Activated CD4-positive, alpha-beta T cell treated with anti-CD3 and anti-CD28 coated beads for 36 hours (primary cell): ENCODE measurements around the gene CFAP73. TPM values are rescaled to one million over a fixed set of nuclear protein-coding genes. Genes with fewer than 3 reads are reported as not detected.

Experiments used
- ATAC-seq: fragments of 200-7000 bp; cut with Tn5 transposase; one replicate; pipeline ENCODE4 v1.10.0; 2021; ENCODE audit warnings: mild to moderate bottlenecking, moderate library complexity
- CTCF ChIA-PET: fragments of 350-600 bp; sonication (Branson Sonifier 250); formaldehyde crosslinking; loops from one replicate; lab custom pipeline; 2021; ENCODE audit warnings: antibody characterized with exemption; lab: Charles Lee
- POLR2A ChIA-PET: fragments of 350-600 bp; sonication (Branson Sonifier 250); formaldehyde crosslinking; loops from one replicate; lab custom pipeline; 2021; ENCODE audit warnings: antibody characterized with exemption, inconsistent platforms; lab: Charles Lee
- DNase-seq: peaks from one replicate; pipeline ENCODE4 v3.0.0-alpha.2; 2020
- H3K27ac Mint-ChIP-seq: one replicate; pipeline ENCODE4 v1.8.0; 2021; ENCODE audit warnings: mixed read lengths
- H3K27me3 Mint-ChIP-seq: one replicate; pipeline ENCODE4 v1.8.0; 2021; ENCODE audit warnings: mixed read lengths
- H3K36me3 Mint-ChIP-seq: one replicate; pipeline ENCODE4 v1.8.0; 2021; ENCODE audit warnings: low read depth, mixed read lengths
- H3K4me1 Mint-ChIP-seq: one replicate; pipeline ENCODE4 v1.8.0; 2021; ENCODE audit warnings: mixed read lengths
- H3K4me3 Mint-ChIP-seq: one replicate; pipeline ENCODE4 v1.8.0; 2021; ENCODE audit warnings: mild to moderate bottlenecking, moderate library complexity, mixed read lengths
- H3K9me3 Mint-ChIP-seq: one replicate; pipeline ENCODE4 v1.8.0; 2021; ENCODE audit warnings: low read depth, mixed read lengths
- intact Hi-C, 2 experiments: fragments of 100-400 bp; cut with DNase I in 1 of 2; cut with micrococcal nuclease in 1 of 2; formaldehyde crosslinking; loops; one replicate each; pipeline versions ENCODE4 v1.14.2 to v1.15.1; 2022 to 2024; cut with DNase I, micrococcal nuclease
- total RNA-seq, 2 experiments: library from RNA; stranded (reverse); gene quantifications; one replicate each; pipeline ENCODE4 v1.2.3, GENCODE V29; 2021

The CFAP73 gene
- total RNA-seq, 2 experiments from 2014 or later = 0.86 to 1.1 TPM

GRCh38 chr12:113143959-113144358 is 5.6 kb upstream of the CFAP73 start:
- Mint-ChIP-seq H3K27ac (no peak overlapping the region), H3K4me3 (no peak overlapping the region), H3K9me3 (no peaks in the 10 kb centered on the region), H3K27me3 (no peaks in the 10 kb centered on the region), H3K36me3 (no peaks in the 10 kb centered on the region), H3K4me1 (peaks cover 7% of the 10 kb centered on the region)
- intact Hi-C loops = no loop called here
- CTCF ChIA-PET = no interaction called here
- no peak for ATAC-seq
- DNase-seq = no peak
- POLR2A ChIA-PET = no interaction called here

GRCh38 chr12:113144806-113145205 is 4.7 kb upstream of the CFAP73 start:
- H3K4me1 Mint-ChIP-seq = peaks cover 7% of the 10 kb centered on the region
- CTCF ChIA-PET = no interaction called here
- intact Hi-C loops = no loop called here

GRCh38 chr12:113145720-113146551 is 3.6 kb upstream of the CFAP73 start:
- CTCF ChIA-PET = no interaction called here
- no peak overlapping the region for H3K4me3 Mint-ChIP-seq

More at GRCh38 chr12:113144806-113145205, 4.7 kb upstream of the CFAP73 start:
- H3K9me3 Mint-ChIP-seq = no peaks in the 10 kb centered on the region
- no peaks in the 10 kb centered on the region for H3K27me3 Mint-ChIP-seq
- no peak for ATAC-seq
- POLR2A ChIA-PET = no interaction called here
- no peak overlapping the region for H3K27ac Mint-ChIP-seq
- no peak for DNase-seq
- H3K4me3 Mint-ChIP-seq = no peak overlapping the region
- no peaks in the 10 kb centered on the region for H3K36me3 Mint-ChIP-seq

GRCh38 chr12:113146999-113147398 is 2.5 kb upstream of the CFAP73 start:
- CTCF ChIA-PET = interaction anchor here (0.7 kb wide), 1 partner anchor 60 kb away, joined by 3 read pairs; no protein-coding TSS in a partner anchor
- Mint-ChIP-seq H3K4me3 (no peak overlapping the region), H3K27ac (no peak overlapping the region), H3K9me3 (no peaks in the 10 kb centered on the region), H3K27me3 (peaks cover 1% of the 10 kb centered on the region), H3K4me1 (peaks cover 8% of the 10 kb centered on the region), H3K36me3 (no peaks in the 10 kb centered on the region)
- intact Hi-C loops = no loop called here
- no peak for ATAC-seq
- POLR2A ChIA-PET = no interaction called here
- DNase-seq = no peak

More at GRCh38 chr12:113145720-113146551, 3.6 kb upstream of the CFAP73 start:
- H3K36me3 Mint-ChIP-seq = no peaks in the 10 kb centered on the region
- no peaks in the 10 kb centered on the region for H3K9me3 Mint-ChIP-seq
- H3K27ac Mint-ChIP-seq = no peak overlapping the region
- intact Hi-C loops = no loop called here
- H3K27me3 Mint-ChIP-seq = no peaks in the 10 kb centered on the region
- POLR2A ChIA-PET = no interaction called here
- DNase-seq = no peak
- ATAC-seq = no peak
- peaks cover 7% of the 10 kb centered on the region for H3K4me1 Mint-ChIP-seq

- peaks cover 14% of the 10 kb centered on the region for H3K4me1 Mint-ChIP-seq
- ATAC-seq (no peak), DNase-seq (no peak)
- no peak overlapping the region for H3K4me3 Mint-ChIP-seq
- intact Hi-C loops = loop anchor here (2.0 to 5.0 kb wide), 3 partner anchors 15 to 95 kb away; partner anchors contain the start of gene DTX1 (in 1 of the 2)
- H3K27ac Mint-ChIP-seq = no peak overlapping the region
- ChIA-PET CTCF (interaction anchor here (0.5 to 5.0 kb wide), 4 partner anchors 12 to 235 kb away, joined by 3 to 57 read pairs (median 17); partner anchors contain the start of gene RASAL1), POLR2A (no interaction called here)
- H3K27me3 Mint-ChIP-seq = peaks cover 11% of the 10 kb centered on the region
- no peaks in the 10 kb centered on the region for H3K9me3 Mint-ChIP-seq
- peaks cover 2% of the 10 kb centered on the region for H3K36me3 Mint-ChIP-seq
Observed at GRCh38 chr12:113151655-113152054, 2.1 kb downstream of the CFAP73 start.

GRCh38 chr12:113152196-113152834 is 2.8 kb downstream of the CFAP73 start:
- H3K27me3 Mint-ChIP-seq = peaks cover 11% of the 10 kb centered on the region
- H3K36me3 Mint-ChIP-seq = peaks cover 2% of the 10 kb centered on the region
- DNase-seq (no peak), ATAC-seq (no peak)
- H3K9me3 Mint-ChIP-seq = no peaks in the 10 kb centered on the region
- CTCF ChIA-PET = interaction anchor here (0.9 to 5.0 kb wide), 14 partner anchors 10 to 253 kb away, joined by 3 to 57 read pairs (median 5); partner anchors contain the start of genes OAS2 and RASAL1
- H3K27ac Mint-ChIP-seq = peak overlapping the region; percentile 34
- POLR2A ChIA-PET = interaction anchor here (0.6 kb wide), 1 partner anchor 57 kb away, joined by 3 read pairs; no protein-coding TSS in a partner anchor
- intact Hi-C loops = loop anchor here (2.0 to 5.0 kb wide), 3 partner anchors 16 to 96 kb away; partner anchors contain the start of gene DTX1 (in 1 of the 2)
- peak overlapping the region; percentile 69 for H3K4me3 Mint-ChIP-seq
- peaks cover 17% of the 10 kb centered on the region for H3K4me1 Mint-ChIP-seq

GRCh38 chr12:113152835-113153814 is 3.6 kb downstream of the CFAP73 start:
- Mint-ChIP-seq H3K9me3 (no peaks in the 10 kb centered on the region), H3K27ac (peak overlapping the region; percentile 47), H3K27me3 (peaks cover 11% of the 10 kb centered on the region), H3K36me3 (peaks cover 5% of the 10 kb centered on the region), H3K4me1 (peaks cover 17% of the 10 kb centered on the region), H3K4me3 (peak overlapping the region; percentile 69)
- DNase-seq (peak; percentile 82), ATAC-seq (peak; percentile 78)
- POLR2A ChIA-PET = interaction anchor here (0.6 to 1.4 kb wide), 4 partner anchors 12 to 58 kb away, joined by 3 to 7 read pairs (median 3); partner anchors contain the start of gene RASAL1
- intact Hi-C loops = loop anchor here (1.0 to 5.0 kb wide), 8 partner anchors 16 to 253 kb away; partner anchors contain the start of genes DDX54 (in 1 of the 2), DTX1 (in 1 of the 2), RASAL1 (in 1 of the 2) and RITA1 (in 1 of the 2)
- CTCF ChIA-PET = interaction anchor here (0.5 to 5.0 kb wide), 21 partner anchors 9 to 254 kb away, joined by 3 to 57 read pairs (median 4); partner anchors contain the start of genes OAS2 and RASAL1

- POLR2A ChIA-PET = interaction anchor here (0.6 kb wide), 1 partner anchor 28 kb away, joined by 3 read pairs; no protein-coding TSS in a partner anchor
- Mint-ChIP-seq H3K27ac (no peak overlapping the region), H3K27me3 (peaks cover 11% of the 10 kb centered on the region), H3K4me3 (peak overlapping the region; percentile 69), H3K36me3 (peaks cover 9% of the 10 kb centered on the region), H3K9me3 (no peaks in the 10 kb centered on the region), H3K4me1 (peaks cover 17% of the 10 kb centered on the region)
- ATAC-seq (no peak), DNase-seq (peak; percentile 60)
- intact Hi-C loops = loop anchor here in 1 of 2 experiments (5.0 kb wide), 1 partner anchor 57 kb away; no protein-coding TSS in a partner anchor
- CTCF ChIA-PET = interaction anchor here (0.6 to 5.0 kb wide), 12 partner anchors 17 to 254 kb away, joined by 3 to 57 read pairs (median 4); partner anchors contain the start of gene RASAL1
Observed at GRCh38 chr12:113154351-113154973, 4.9 kb downstream of the CFAP73 start.

- intact Hi-C loops = no loop called here
- H3K27me3 Mint-ChIP-seq = peaks cover 11% of the 10 kb centered on the region
- H3K4me3 Mint-ChIP-seq = peak overlapping the region; percentile 30
- H3K4me1 Mint-ChIP-seq = peaks cover 17% of the 10 kb centered on the region
- DNase-seq (no peak), ATAC-seq (no peak)
- no peaks in the 10 kb centered on the region for H3K9me3 Mint-ChIP-seq
- H3K27ac Mint-ChIP-seq = no peak overlapping the region
- ChIA-PET CTCF (interaction anchor here (0.5 to 5.0 kb wide), 4 partner anchors 18 to 106 kb away, joined by 3 to 57 read pairs (median 14); partner anchors contain the start of gene RASAL1), POLR2A (interaction anchor here (0.6 kb wide), 1 partner anchor 11 kb away, joined by 3 read pairs; no protein-coding TSS in a partner anchor)
- peaks cover 9% of the 10 kb centered on the region for H3K36me3 Mint-ChIP-seq
Observed at GRCh38 chr12:113155060-113155459, 5.5 kb downstream of the CFAP73 start.
